Measurements from ENCODE around the gene ANKLE2.
"Not testable (repeated sequence)": the region's sequence is repeated elsewhere in the genome, so short reads cannot be mapped to it uniquely, and the experiment has no call there.

ANKLE2 gene

GRCh38 chr12:132761032-132761920 is at the start of gene ANKLE2:
TSS of gene ANKLE2 (minus strand) at chr12:132761832. CDS start at chr12:132761798, 34 bp downstream.
- peak; percentile 42 for DNase-seq

GRCh38 chr12:132809391-132809790 is 47.8 kb upstream of the ANKLE2 start:
- DNase-seq: not testable (repeated sequence)

DNA sequence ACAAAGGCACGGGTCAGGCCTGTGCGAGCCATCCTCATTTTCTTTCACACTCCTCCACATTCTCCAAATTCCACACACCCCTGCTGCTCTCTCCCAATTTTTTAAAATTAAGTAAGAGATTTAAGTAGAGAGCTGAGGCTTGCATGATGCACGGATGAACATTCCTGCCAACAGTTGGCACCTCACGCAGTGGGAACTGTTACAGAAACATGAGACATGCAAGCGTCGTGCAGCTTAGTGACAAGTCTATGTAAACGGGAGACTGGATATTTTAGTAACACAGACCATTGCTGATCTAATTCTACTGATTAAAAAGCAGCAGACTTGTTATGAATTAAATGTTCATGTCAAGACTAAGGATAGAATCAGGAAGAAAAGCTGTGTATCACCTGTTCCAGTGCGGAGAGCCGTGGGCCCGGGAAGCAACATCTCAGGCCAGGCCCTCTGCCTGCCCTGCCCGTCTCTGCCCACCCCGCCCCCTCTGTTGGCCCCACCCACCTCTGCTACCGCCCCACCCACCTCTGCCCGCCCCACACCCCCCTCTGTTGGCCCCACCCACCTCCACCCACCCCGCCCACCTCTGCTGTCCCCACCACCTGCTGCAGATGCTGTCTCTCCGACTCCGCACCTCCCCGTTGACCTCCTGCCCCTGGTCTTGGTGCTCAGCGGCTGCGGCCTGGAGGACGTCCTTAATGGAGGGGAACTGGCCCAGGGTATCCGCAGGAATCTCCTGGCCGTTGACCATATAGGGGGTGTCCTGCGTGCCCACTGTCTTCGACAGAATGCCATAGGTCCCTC is 45.9 kb upstream of the ANKLE2 start:
- DNase-seq: no peak

DNA sequence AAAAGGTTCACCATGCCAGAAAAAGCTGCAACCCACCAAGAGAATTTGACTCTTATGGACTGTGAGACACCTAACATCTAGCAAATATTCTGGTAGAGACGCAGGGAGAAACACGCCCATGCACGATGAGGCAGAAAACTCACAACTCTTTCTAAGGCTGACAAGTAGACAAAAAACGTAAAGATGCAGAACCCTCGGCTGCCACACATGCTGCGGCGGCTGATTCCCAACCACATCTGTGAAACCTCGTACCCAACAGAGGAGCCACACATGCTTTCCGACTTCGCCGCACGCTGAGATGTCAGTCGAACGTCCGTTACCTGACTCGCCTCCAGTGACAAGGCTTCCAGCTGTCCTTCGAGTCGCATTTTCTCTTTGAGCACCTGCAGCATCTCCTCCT is 45.2 kb upstream of the ANKLE2 start:
- DNase-seq: no peak

DNA sequence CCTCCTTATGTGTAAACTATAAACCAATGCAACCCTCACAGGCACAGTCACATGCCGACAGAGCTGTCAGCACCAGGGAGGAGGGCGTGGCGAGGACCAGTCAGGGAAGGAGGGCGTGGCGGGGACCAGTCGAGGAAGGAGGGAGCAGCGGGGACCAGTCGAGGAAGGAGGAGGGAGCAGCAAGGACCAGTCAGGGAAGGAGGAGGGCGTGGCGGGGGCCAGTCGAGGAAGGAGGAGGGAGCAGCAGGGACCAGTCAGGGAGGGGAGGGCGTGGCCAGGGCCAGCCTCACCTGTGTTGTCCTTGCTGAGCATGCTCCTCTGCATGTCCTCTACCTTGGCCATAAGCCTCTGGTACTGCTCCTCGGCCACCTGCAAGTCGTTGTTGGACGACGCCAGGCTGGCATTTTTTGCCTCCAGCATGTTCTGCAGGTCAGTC is 42.8 kb upstream of the ANKLE2 start:
- DNase-seq: no peak

GRCh38 chr12:132803888-132804287 is 42.3 kb upstream of the ANKLE2 start:
- DNase-seq: no peak

DNA sequence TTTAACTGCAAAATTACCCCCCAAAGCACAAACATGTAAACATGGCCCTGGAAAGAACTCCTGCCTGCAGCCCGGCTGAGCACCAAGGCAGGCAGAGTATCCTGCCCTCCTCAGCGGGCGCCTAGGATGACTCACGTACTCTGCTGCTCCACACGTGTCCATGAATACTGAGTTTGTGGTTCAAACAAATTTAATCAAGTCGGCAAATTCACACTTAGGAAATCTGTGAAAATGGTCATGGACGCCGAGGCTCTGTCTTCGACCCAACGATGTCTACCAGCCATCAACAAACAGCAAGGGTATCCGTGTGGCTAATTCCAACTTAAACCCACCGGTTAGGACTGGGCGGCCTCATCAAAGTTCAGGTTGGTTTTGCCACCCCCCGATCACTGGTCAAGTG is 41.5 kb upstream of the ANKLE2 start:
- DNase-seq: no peak

DNA sequence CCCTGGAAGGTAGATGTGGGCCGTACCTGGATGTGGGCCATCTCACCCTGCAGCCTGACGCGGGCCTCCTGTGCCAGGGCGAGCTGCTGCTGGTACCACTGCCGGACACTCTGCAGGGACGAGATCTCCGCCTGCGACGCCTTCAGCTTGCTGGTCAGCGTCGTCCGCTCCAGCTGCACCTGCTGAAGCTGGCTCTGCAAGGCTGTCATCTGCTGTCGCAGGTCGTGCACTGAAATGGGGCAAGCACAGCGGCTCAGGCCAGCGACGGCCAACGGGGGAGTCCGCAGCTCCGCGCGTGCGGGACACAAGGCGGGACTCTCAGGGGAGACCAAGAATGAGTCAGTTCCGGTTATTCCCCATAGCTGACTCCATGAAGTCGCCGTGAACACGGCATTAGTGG is 40.1 kb upstream of the ANKLE2 start:
- DNase-seq: no peak

DNA sequence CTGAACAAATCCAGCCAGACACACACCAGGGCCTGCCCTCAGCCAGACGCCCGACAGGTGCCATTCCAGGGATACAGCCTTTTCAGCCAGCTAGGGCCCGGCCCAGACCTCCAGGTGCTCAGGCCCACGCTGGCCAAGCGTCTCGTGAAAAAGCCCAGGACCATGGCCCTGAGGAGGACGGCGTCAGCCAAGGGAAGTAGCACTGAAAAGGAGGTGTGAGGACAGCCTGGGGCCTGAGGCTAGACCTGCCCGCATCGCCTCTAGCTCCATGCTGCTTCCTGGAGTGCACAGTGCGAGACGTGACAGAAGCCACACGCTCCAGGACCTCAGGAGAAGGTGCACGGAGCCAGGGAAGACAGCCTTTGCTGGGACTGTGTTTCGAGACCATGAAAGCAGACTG is 37.2 kb upstream of the ANKLE2 start:
- no peak for DNase-seq

DNA sequence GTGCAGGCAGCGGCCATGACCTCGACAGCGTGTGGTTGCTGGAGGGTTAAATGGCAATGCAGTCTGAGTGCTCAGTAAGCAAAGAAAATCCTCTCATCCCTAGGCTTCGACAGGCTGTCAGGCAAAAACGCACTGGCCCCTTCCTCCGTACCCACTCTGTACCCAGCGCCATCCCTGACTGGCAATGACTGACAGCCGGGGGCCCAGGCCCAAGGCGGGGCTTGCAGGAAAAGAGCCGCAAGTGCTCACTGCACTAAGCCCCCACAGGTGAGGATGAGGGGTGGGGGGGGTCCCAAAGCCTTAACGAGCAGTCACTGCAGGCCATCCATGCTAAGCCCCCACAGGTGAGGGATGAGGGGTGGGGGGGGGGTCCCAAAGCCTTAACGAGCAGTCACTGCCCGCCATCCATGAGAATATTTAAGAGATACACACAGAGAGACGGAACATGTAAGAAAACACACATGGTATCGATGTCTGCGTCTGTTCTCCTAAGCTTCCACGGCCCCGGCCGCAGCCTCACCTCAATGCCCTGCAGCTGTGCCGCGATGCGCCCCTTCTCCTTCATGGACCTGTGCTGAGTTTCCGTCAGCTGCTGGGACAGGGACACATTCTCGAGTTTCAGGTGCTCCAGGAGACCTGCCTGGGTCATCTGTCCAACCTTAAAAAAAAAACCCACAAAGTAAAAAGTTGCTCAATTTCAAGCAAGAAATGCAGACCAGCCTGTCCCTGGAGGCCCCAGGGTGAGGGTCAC is 36.4 kb upstream of the ANKLE2 start:
- DNase-seq: no peak

- no peak for DNase-seq
Measured at GRCh38 chr12:132795847-132796246, 34.2 kb upstream of the ANKLE2 start.

DNA sequence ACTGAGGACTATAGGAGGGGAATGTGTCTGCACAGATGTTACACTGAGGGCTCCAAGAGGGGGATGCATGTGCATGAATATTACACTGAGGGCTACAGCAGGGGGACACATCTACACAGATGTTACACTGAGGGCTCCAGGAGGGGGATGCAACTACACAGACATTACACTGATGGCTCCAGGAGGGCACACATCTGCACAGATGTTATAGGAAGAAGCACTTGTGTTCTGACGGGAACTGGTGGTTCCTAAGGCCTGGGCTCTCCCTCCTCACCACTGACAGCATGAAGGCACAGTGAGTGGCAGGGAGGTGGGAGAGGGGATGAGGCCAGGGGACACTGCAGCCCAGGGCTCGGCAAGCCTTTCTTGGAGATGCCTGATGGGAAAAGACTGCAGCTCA is 30.3 kb upstream of the ANKLE2 start:
- not testable (repeated sequence) for DNase-seq

DNA sequence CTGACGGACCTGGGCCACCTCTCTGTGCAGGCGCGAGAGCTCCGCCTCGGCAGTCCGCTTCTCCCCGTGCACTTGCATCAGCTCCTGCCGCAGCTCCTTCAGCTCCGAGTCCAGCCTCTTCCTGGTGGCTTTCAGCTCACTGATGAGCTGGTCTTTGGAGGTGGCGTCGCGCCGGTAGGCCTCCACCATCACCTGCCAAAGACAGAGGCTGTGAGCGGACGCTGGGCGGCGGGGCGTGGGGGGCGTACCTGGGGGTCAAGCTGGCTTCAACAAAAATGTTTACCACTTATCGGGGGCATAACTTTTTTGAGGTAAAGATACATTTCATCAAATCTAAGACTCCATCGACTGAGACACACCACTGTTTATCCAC is 27.5 kb upstream of the ANKLE2 start:
- no peak for DNase-seq

DNA sequence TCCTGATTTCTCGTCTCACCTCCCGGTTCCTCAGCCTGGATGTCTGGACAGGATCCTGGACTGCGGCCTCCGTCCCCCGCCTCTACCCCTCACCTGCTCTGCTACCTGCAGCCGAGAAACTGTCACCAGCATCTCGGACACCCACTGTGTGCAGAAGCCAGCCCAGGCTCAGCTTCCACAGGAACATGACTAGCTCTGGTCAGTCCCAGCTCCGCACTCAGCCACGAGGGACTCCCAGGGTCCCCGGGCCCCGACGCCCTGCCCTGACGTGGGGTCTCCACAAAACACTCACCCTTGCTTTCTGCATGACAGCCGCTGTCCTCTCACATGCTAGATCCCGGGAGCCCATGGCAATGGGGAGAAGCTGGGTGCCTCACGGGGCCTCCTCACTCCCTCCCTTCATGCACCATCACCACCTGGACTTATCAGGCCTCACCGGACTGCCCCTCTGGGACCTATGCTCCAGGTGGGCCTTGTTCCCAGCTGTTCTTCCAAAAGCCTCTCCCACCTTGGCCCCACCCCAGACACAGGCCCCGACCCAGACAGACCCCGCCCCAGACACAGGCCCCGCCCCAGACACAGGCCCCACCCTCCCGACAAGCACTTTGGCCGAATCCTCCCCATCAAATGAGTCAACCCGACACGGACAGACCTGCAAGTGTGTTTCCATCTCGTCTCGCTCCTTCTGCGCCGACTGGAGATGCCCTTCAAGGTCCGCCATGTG is 26.9 kb upstream of the ANKLE2 start:
- no peak for DNase-seq

DNA sequence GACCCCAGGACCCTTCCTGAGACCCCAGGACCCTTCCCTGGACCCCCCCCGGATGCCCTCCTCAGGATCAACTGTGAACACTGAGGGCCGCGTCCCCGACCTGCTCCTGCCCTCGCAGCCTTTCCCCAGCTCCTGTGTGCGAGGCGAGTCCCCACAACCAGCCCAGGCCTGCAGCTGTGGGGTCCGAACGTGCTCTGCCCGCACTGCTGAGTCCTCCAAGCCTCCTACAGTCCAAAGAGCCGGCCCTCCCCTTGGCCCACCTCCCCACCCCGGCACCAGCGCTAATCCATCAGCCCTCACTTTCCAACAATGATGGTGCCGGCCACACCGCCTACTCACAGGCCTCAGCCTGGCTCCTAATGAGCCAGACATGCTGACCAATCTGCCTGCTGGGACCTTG is 26.2 kb upstream of the ANKLE2 start:
- no peak for DNase-seq

GRCh38 chr12:132786192-132786591 is 24.6 kb upstream of the ANKLE2 start:
- DNase-seq: no peak

DNA sequence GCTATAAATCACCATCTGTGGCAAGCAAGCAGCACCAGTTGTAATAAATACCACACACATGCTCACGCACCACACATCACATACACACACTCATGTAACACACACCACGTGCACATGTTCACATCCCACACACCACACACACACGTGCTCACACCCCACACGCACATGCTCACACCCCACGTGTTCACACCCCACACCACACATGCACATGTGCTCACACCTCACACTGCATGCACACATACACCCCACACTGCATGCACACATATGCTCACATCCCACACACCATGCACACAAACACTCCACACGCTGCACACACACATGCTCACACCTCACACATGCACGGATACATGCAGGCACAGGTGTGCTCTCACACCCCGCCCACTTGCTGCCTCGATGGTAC is 22.9 kb upstream of the ANKLE2 start:
- no peak for DNase-seq

DNA sequence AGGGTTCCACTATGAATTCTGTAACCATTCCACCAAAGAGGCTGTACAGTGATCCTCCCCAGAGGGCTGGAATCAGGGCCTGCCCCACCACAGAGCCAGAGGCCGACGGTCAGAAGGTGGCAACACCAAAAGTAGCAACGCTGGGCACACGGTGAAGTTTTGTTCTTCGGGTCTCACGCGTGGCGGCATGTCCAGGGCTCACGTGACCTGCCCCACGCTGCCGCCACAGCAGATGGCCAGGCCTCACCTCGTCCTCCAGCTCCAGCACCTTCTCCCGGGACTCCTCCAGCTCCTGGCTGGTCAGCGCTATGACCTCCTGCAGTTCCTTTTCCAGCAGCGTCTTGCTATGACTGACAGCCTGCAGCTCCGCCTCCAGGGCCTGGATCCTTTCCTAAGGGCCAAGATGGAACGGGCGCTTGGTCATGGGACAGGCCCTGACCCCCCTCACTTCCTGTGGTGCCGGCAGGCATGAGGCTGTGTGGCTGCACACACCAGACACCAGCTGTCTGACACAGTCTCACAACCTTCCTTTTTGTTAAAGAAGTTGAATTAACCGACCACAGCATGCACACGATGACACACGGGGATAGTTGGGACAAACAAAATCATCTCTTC is 22.4 kb upstream of the ANKLE2 start:
- DNase-seq: no peak

DNA sequence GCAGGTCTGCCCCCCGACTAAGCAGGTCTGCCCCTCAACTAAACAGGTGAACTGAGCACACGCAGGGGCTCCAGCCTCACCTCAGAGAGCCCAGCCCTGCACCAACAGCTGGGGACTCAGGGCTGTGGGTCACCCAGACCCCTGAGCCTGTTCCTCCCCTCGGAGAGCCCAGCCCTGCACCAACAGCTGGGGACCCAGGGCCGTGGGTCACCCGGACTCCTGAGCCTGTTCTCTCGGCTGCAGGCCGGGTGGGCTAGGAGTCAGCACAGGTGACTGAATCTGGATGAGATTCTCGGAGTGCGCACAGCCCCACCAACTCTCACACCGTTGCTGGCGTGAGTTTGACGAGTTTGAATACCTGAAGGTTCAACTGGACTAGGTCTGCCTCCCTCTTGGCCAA is 20.3 kb upstream of the ANKLE2 start:
- no peak for DNase-seq

DNA sequence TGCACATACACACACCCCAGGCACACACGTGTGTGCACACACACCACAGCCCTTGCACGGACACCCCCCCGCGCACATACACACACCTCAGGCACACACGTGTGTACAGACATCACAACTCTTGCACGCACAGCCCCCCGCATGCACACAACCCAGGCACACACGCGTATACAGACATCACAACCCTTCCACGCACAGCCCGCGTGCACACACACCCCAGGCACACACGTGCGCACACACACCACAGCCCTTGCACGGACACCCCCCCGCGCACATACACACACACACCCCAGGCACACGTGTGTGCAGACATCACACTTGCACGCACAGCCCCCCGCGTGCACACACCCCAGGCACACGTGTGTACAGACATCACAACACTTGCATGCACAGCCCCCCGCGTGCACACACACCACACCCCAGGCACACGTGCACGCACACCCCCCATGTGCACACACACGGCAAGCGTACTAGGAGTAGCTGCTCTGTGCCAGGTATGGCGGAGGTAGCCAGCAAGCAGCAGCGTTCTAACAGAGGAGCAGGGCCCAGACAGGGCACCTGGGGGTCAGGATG is 18.2 kb upstream of the ANKLE2 start:
- no peak for DNase-seq

- DNase-seq: no peak
Measured at GRCh38 chr12:132777614-132778013, 16.0 kb upstream of the ANKLE2 start.
